Fibroblast of lung (primary cell): ENCODE results near the gene CIDEC. TPM values are rescaled to one million over a fixed set of nuclear protein-coding genes. Genes with fewer than 3 reads are reported as not detected.

Experiments
- DNase-seq, 2 donors: peaks; one replicate each; pipeline versions ENCODE4 v3.0.0 to v3.0.0-alpha.2; 2010; ENCODE audit warnings: low read depth in 2 of 2
- H2AFZ ChIP-seq: 2 replicates; pipeline ENCODE4 v1.5.1; 2012; ENCODE audit warnings: low read length, control low read depth, inconsistent platforms
- H3K27ac ChIP-seq: 2 replicates; pipeline ENCODE4 v1.5.1; 2011; ENCODE audit warnings: low read length, control low read depth; ENCODE audit not compliant: insufficient read depth
- H3K27me3 ChIP-seq: 2 replicates; pipeline ENCODE4 v1.5.1; 2011; ENCODE audit warnings: mild to moderate bottlenecking, low read length; ENCODE audit not compliant: control insufficient read depth, insufficient read depth
- H3K36me3 ChIP-seq: 2 replicates; pipeline ENCODE4 v1.5.1; 2011; ENCODE audit warnings: low read length; ENCODE audit not compliant: control insufficient read depth, insufficient read depth
- H3K4me1 ChIP-seq: 2 replicates; pipeline ENCODE4 v1.5.1; 2011; ENCODE audit warnings: low read length; ENCODE audit not compliant: control insufficient read depth, insufficient read depth; ENCODE audit errors: extremely low read depth
- H3K4me2 ChIP-seq: 2 replicates; pipeline ENCODE4 v1.5.1; 2011; ENCODE audit warnings: low read length, control low read depth; ENCODE audit not compliant: insufficient read depth; ENCODE audit errors: extremely low read depth
- H3K4me3 ChIP-seq, 4 experiments: fragments of 200-600 bp in 1 of 4; sonication (generic) in 1 of 4; replicated peaks in 1 of 4; 2 replicates each; pipeline ENCODE4 v1.5.1; 2011 to 2016; ENCODE audit warnings: low read length in 4 of 4, low read depth in 3 of 4, mild to moderate bottlenecking in 3 of 4, control low read depth in 2 of 4, inconsistent platforms in 1 of 4, mixed read lengths in 1 of 4; ENCODE audit not compliant: insufficient read depth in 1 of 4; ENCODE audit errors: control extremely low read depth in 1 of 4
- H3K79me2 ChIP-seq: 2 replicates; pipeline ENCODE4 v1.5.1; 2012; ENCODE audit warnings: mild to moderate bottlenecking, low read length, inconsistent platforms; ENCODE audit not compliant: control insufficient read depth, insufficient read depth
- H3K9ac ChIP-seq: 2 replicates; pipeline ENCODE4 v1.5.1; 2011; ENCODE audit warnings: mild to moderate bottlenecking, low read length, control low read depth; ENCODE audit not compliant: insufficient read depth
- H3K9me3 ChIP-seq: 2 replicates; pipeline ENCODE4 v1.5.1; 2012; ENCODE audit warnings: low read depth, low read length; ENCODE audit not compliant: control insufficient read depth, insufficient read depth
- H4K20me1 ChIP-seq: 2 replicates; pipeline ENCODE4 v1.5.1; 2011; ENCODE audit warnings: low read length; ENCODE audit not compliant: control insufficient read depth, insufficient read depth; ENCODE audit errors: extremely low read depth
- EZH2 ChIP-seq: IDR thresholded peaks from 2 replicates; pipeline ENCODE4 v1.5.1; 2012; ENCODE audit warnings: low read length, control low read depth, mild to moderate bottlenecking; ENCODE audit errors: missing control alignments
- polyA plus RNA-seq, 2 donors: library from polyadenylated mRNA; depleted of rRNA in 1 of 2; stranded (reverse) in 1 of 2; unstranded in 1 of 2; fragments of >200 nt; gene quantifications; 2 replicates each; pipeline ENCODE4 v1.2.1, GENCODE V29; 2011 to 2012; ENCODE audit warnings: missing spikeins in 1 of 2
- total RNA-seq: library from RNA; depleted of rRNA; stranded (reverse); fragments of >200 nt; gene quantifications from 2 replicates; pipeline ENCODE4 v1.2.1, GENCODE V29; 2014
- TF ChIP-seq, protein P1 (sequence below), 2 donors: IDR thresholded peaks in 1 of 2; conservative IDR thresholded peaks in 1 of 2; 1 replicate in 1 of 2; 2 replicates in 1 of 2; pipeline ENCODE4 v1.5.1; 2011 to 2012; ENCODE audit warnings: low read length in 2 of 2, control low read depth in 1 of 2, inconsistent platforms in 1 of 2, low read depth in 1 of 2, mild to moderate bottlenecking in 1 of 2

Gene CIDEC
- total and polyA plus RNA-seq, 2 donors (not counting 1 experiment from before 2014, with no cell fraction given): 0.08 to 0.17 TPM

DNA sequence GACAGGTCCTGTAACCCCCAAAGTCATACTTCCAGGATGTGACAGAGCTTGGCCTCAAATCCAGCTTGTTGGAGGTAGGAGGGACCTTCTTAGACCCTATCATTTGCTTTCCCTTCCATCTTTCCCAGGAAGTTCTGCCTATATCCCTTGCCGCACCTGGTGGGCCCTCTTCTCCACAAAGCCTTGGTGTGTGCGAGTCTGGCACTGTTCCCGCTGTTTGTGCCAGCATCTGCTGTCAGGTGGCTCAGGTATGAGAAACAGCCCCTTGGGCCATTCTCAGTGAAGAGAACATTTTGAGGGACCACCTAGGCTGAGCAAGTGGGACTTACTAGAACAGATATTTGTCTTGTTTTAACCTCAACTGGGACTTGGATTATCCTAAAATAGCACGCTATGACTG is 23.9 kb upstream of the CIDEC start:
- Histone ChIP-seq H3K9ac (no peak overlapping the region), H3K9me3 (no peaks in the 10 kb centered on the region), H3K4me3 (no peak overlapping the region), H3K27me3 (no peaks in the 10 kb centered on the region), H3K27ac (no peak overlapping the region), H3K4me2 (no peak overlapping the region), H3K36me3 (no peaks in the 10 kb centered on the region), H3K79me2 (no peaks in the 10 kb centered on the region), H4K20me1 (no peaks in the 10 kb centered on the region), H2AFZ (no peak overlapping the region), H3K4me1 (peaks cover 12% of the 10 kb centered on the region)
- no peak for DNase-seq
- TF ChIP-seq, protein P1, sequence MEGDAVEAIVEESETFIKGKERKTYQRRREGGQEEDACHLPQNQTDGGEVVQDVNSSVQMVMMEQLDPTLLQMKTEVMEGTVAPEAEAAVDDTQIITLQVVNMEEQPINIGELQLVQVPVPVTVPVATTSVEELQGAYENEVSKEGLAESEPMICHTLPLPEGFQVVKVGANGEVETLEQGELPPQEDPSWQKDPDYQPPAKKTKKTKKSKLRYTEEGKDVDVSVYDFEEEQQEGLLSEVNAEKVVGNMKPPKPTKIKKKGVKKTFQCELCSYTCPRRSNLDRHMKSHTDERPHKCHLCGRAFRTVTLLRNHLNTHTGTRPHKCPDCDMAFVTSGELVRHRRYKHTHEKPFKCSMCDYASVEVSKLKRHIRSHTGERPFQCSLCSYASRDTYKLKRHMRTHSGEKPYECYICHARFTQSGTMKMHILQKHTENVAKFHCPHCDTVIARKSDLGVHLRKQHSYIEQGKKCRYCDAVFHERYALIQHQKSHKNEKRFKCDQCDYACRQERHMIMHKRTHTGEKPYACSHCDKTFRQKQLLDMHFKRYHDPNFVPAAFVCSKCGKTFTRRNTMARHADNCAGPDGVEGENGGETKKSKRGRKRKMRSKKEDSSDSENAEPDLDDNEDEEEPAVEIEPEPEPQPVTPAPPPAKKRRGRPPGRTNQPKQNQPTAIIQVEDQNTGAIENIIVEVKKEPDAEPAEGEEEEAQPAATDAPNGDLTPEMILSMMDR (conservative IDR thresholded peaks at IDR 0.05 in 1 of 2, IDR thresholded peaks at IDR 0.05 in 1 of 2; ENCODE audit: low read depth in 1 of 2, low read length in 2 of 2): no peak
- TF ChIP-seq EZH2: no peak

DNA sequence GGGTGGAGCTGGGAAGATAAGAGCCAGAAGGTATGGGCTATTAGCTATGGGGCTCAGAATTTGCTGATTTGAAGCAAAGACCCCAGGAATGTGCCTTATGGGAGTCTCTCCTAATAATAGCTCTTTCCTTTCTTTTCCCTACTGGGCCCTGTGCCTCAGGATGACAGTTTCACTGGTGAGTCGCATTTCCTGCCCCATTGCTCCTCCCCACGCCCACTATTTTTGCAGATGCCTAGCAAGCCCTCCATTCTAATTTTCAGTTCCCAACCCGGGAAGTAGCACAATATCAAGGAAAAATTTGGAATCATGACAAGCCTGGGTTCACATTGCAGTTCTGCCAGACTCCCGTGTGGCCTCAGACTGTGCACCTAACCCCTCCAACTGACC is 23.2 kb upstream of the CIDEC start:
- Histone ChIP-seq H3K36me3 (no peaks in the 10 kb centered on the region), H3K9ac (no peak overlapping the region), H3K27ac (peak overlapping the region; percentile 74), H2AFZ (peak overlapping the region; percentile 71), H4K20me1 (no peaks in the 10 kb centered on the region), H3K4me2 (peak overlapping the region; percentile 85), H3K4me1 (peaks cover 12% of the 10 kb centered on the region), H3K27me3 (no peaks in the 10 kb centered on the region), H3K79me2 (no peaks in the 10 kb centered on the region), H3K4me3 (peak overlapping the region; percentile 5 to 40 (median 18)), H3K9me3 (no peaks in the 10 kb centered on the region)
- peak in 1 of 2 donors; percentile 50 for DNase-seq
- TF ChIP-seq, protein P1 (conservative IDR thresholded peaks at IDR 0.05 in 1 of 2, IDR thresholded peaks at IDR 0.05 in 1 of 2; ENCODE audit: low read depth in 1 of 2, low read length in 2 of 2): no peak
- TF ChIP-seq EZH2: no peak

DNA sequence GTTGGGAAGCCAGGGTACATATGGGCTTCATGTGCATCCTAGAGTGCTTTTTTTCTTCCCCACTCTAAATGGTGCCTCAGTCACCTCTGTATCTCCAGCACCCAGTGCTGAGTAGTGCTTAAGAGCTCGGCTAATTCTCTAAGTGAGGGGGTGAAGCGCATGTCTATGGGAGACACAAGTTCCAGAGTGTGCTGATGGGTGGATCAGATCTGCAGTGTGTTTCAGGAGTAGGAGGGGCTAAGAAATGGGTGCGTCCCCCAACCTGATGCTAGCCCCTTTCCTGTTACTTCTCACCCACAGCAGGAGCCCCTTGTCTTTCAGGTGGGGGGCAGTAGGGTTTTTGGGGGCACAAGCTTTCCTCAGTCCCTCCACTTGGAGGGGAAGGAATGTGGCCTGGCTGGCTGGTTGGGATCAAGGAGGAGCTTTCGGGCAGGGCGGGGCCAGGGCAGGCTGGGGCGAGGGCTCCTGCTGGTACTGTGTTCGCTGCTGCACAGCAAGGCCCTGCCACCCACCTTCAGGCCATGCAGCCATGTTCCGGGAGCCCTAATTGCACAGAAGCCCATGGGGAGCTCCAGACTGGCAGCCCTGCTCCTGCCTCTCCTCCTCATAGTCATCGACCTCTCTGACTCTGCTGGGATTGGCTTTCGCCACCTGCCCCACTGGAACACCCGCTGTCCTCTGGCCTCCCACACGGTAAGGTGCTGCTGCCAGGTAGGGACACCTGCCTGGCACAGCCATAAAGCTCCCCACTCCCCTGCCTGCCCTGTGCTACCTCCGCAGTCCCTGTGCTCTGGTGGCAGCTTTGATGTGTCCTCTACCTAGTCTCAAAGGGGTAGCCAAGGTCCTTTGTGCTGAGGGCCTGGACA is 22.6 kb upstream of the CIDEC start, which contains the start of gene IL17RE:
Gene IL17RE, plus strand, starts transcription at position 477 of the 866 bp plus-strand sequence. Its CDS starts 85 bp downstream, at position 562.
- H3K27ac ChIP-seq: peak within 1 kb of the TSS; percentile 74
- H3K9ac ChIP-seq: no peak within 1 kb of the TSS

More for the DNA sequence above, 22.6 kb upstream of the CIDEC start, which contains the start of gene IL17RE:
- no peaks in the 10 kb centered on the region for H3K9me3 ChIP-seq
- H3K36me3 ChIP-seq: no peaks in the 10 kb centered on the region
- H3K4me2 ChIP-seq: peak within 1 kb of the TSS; percentile 85
- peak within 1 kb of the TSS; percentile 5 to 40 (median 18) for H3K4me3 ChIP-seq
- H3K4me1 ChIP-seq: peaks cover 12% of the 10 kb centered on the region
- no peaks in the 10 kb centered on the region for H4K20me1 ChIP-seq
- no peaks in the 10 kb centered on the region for H3K27me3 ChIP-seq
- peak within 1 kb of the TSS; percentile 71 for H2AFZ ChIP-seq
- no peak for DNase-seq
- TF ChIP-seq EZH2: no peak
- TF ChIP-seq, protein P1 (conservative IDR thresholded peaks at IDR 0.05 in 1 of 2, IDR thresholded peaks at IDR 0.05 in 1 of 2; ENCODE audit: low read depth in 1 of 2, low read length in 2 of 2): no peak
- no peaks in the 10 kb centered on the region for H3K79me2 ChIP-seq
